ENCODE results near the gene BSX. TPM values are rescaled to one million over a fixed set of nuclear protein-coding genes. Genes with fewer than 3 reads are reported as not detected.

Gene BSX
- total and polyA plus RNA-seq, 5 donors, result not detected

- Histone ChIP-seq H3K9me3 (ENCODE audit: control insufficient read depth, low read length) (no peaks in the 10 kb centered on the region), H3K27me3 (ENCODE audit: control insufficient read depth, insufficient read depth) (no peaks in the 10 kb centered on the region), H3K27ac (ENCODE audit: low read length) (no peak overlapping the region), H3K4me3 (ENCODE audit: low read length) (peak overlapping the region; percentile 60), H3K4me1 (ENCODE audit: control insufficient read depth, insufficient read depth, low read length) (no peaks in the 10 kb centered on the region)
- 10% methylated on average over 26 of the region's 26 CpGs for WGBS
- ATAC-seq (no peak), DNase-seq (no peak)
- intact Hi-C loops (cut with DNase I), result no loop called here
Observed at GRCh38 chr11:122983438-122984185, 2.0 kb upstream of the BSX start.

DNA sequence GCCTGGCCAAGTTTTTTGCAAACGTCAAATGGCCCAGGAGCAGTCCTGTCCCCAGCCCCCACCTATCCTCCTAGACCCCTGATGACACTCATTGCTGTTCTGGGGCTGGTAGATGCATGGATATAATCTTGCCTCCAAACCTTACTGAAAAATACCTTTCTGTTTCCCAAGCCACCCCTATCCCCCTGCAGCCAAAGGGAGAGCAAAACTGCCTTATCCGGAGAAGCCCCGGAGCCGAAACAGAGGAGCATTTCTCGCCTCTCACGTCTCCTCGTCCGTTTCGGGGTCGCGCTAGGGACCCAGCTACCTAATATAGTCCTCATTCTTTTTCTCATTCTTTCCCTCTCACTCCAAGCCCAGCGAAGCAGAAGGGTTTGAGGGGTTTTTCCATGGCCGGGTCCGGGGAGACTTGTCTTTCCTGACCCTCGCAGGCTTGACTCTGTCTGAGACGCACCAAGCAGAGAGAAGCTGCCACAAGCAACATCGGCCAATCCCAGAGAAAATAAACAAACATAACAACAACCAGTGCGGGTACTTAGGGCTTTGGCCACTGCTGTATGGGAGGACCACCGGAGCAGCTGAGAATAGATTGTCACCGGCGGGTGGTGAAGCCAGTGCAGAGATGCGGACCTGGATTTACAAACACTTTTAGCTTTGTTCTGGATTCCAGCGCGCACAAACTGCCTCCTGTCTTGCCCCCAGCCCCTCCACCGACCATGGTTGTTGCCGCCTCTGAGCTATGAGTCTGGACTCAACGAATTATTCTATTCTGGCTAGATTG lies 1.6 kb downstream of the BSX start:
- no peaks in the 10 kb centered on the region for H3K27me3 ChIP-seq (ENCODE audit: control insufficient read depth, insufficient read depth)
- DNase-seq (no peak), ATAC-seq (no peak)
- intact Hi-C loops (cut with DNase I), result no loop called here
- WGBS, result 4% methylated on average over 27 of the region's 27 CpGs
- no peak overlapping the region for H3K27ac ChIP-seq (ENCODE audit: low read length)
- H3K4me3 ChIP-seq (ENCODE audit: low read length), result no peak overlapping the region
- H3K4me1 ChIP-seq (ENCODE audit: control insufficient read depth, insufficient read depth, low read length), result peaks cover 1% of the 10 kb centered on the region
- H3K9me3 ChIP-seq (ENCODE audit: control insufficient read depth, low read length), result no peaks in the 10 kb centered on the region

DNA sequence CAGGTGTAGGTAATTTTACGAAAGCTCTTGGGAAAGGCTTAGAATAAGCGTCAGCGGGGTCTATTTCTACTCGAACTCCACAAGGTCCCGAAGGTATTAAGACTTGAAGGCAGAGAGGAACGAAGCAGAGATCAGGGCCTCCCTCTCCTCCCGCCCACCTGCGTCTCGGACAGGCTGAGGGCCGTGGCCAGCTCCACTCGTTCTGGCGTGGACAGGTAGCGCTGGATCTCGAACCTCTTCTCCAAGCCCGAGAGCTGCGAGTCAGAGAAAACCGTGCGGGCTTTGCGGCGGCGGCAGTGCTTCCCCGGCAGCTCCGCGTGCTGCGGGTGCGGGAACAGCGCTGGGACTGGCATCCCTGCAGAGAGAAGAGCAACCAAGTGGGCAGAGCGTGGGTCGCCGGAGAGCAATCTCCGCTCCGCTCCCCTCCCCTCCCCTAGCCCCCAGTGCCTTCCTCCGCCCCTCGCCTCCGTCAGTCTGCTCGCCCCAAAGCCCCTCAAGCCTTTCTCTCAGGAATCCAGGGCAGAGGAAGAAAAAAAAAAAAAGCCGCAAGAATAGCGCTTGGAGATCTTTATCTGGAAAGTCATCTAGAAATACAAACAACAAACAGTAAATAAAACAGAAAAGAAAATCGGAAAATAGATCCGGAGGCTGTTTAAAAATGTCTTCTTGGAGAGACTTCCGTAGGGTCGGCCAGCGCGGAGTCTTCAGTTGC lies 2.4 kb downstream of the BSX start:
- no peaks in the 10 kb centered on the region for H3K9me3 ChIP-seq (ENCODE audit: control insufficient read depth, low read length)
- H3K27ac ChIP-seq (ENCODE audit: low read length), result no peak overlapping the region
- no peak for ATAC-seq
- peaks cover 1% of the 10 kb centered on the region for H3K4me1 ChIP-seq (ENCODE audit: control insufficient read depth, insufficient read depth, low read length)
- intact Hi-C loops (cut with DNase I), result no loop called here
- H3K4me3 ChIP-seq (ENCODE audit: low read length), result no peak overlapping the region
- DNase-seq, result no peak
- H3K27me3 ChIP-seq (ENCODE audit: control insufficient read depth, insufficient read depth), result peaks cover 2% of the 10 kb centered on the region
- 5% methylated on average over 44 of the region's 44 CpGs for WGBS

- peaks cover 2% of the 10 kb centered on the region for H3K27me3 ChIP-seq (ENCODE audit: control insufficient read depth, insufficient read depth)
- 14% methylated on average over 7 of the region's 7 CpGs for WGBS
- H3K9me3 ChIP-seq (ENCODE audit: control insufficient read depth, low read length), result no peaks in the 10 kb centered on the region
- peaks cover 1% of the 10 kb centered on the region for H3K4me1 ChIP-seq (ENCODE audit: control insufficient read depth, insufficient read depth, low read length)
- no peak for ATAC-seq
- intact Hi-C loops (cut with DNase I), result no loop called here
- no peak for DNase-seq
- no peak overlapping the region for H3K4me3 ChIP-seq (ENCODE audit: low read length)
- H3K27ac ChIP-seq (ENCODE audit: low read length), result no peak overlapping the region
Observed at GRCh38 chr11:122978299-122978620, 3.4 kb downstream of the BSX start.

- peak in 1 of 2 donors; percentile 44 for ATAC-seq
- DNase-seq, result peak in 1 of 3 donors; percentile 37
- peaks cover 1% of the 10 kb centered on the region for H3K4me1 ChIP-seq (ENCODE audit: control insufficient read depth, insufficient read depth, low read length)
- intact Hi-C loops (cut with DNase I), result no loop called here
- H3K27ac ChIP-seq (ENCODE audit: low read length), result no peak overlapping the region
- H3K4me3 ChIP-seq (ENCODE audit: low read length), result peak overlapping the region; percentile 5
- H3K27me3 ChIP-seq (ENCODE audit: control insufficient read depth, insufficient read depth), result peaks cover 2% of the 10 kb centered on the region
- 4% methylated on average over 50 of the region's 50 CpGs for WGBS
- H3K9me3 ChIP-seq (ENCODE audit: control insufficient read depth, low read length), result no peaks in the 10 kb centered on the region
Observed at GRCh38 chr11:122977470-122978298, 4.0 kb downstream of the BSX start.

DNA sequence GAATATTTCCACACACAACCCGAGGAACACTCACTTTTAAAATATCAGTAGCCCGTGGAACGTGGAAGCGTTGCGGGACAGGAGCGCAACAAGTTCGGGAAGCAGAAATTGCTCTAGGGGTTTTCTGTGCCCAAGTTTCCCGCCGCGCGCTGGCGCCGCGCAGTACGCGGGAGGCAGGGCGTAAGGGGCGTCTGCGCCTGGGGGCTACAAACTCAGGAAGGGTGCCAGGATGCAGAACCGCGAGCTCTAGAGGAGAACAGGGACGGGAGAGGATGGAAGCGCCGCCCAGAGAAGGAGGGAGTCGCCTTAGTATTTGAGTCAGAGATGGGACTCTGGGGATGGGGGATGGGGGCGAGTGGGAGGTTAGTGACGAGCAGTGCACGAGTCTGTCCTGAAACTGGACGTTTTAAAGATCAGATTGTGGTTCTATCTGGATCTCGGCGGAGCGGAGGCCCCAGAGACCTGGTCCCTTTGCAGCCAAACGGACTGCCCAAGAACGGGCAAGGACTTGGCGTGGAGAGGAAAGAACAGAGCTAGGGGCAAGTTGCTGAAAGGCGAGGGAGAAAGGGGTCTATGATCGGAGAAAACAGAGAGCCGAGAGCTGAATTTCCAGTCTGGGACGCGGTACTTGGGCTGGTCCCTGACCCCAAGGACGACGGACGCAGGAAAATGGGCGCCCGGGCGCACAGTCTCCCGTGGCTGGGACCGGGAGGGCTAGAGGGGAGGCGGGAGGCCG lies 4.7 kb downstream of the BSX start:
- H3K4me3 ChIP-seq (ENCODE audit: low read length), result peak overlapping the region; percentile 5
- WGBS, result 2% methylated on average over 50 of the region's 50 CpGs
- H3K4me1 ChIP-seq (ENCODE audit: control insufficient read depth, insufficient read depth, low read length), result peaks cover 1% of the 10 kb centered on the region
- peak in 1 of 2 donors; percentile 27 for ATAC-seq
- H3K9me3 ChIP-seq (ENCODE audit: control insufficient read depth, low read length), result no peaks in the 10 kb centered on the region
- H3K27me3 ChIP-seq (ENCODE audit: control insufficient read depth, insufficient read depth), result peaks cover 2% of the 10 kb centered on the region
- H3K27ac ChIP-seq (ENCODE audit: low read length), result no peak overlapping the region
- intact Hi-C loops (cut with DNase I), result no loop called here
- DNase-seq, result no peak

DNA sequence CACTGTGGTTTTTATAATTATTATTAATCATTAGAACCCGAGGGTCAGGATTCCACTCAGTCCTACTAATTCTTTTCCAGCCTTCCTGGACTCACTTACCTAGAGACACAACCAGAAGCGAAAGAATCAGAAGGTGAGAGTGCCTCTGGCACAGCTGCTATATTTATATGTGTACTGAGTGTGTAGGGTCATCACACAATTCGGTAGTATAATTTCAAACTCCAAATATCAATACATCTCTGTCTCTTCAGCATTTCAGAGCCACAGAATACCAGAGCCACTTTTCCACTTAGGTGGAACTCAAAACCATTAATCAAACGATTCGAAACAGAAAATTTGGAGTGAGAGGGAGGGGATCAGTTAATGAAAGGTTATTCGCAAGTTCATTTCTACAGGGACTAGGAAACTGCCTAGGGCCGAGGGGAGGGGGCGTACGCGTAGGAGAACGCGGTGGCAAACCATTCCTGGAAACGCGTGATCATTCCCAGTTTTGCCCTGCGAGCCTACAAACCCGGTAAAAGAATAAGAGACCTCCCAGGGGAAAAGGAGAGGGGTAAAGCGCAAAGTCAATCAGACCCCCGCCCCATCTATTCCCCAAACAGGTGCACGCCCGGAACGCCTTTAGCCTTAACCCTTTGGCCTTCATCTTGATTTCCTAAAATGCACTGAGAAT lies 5.4 kb downstream of the BSX start:
- WGBS, result 10% methylated on average over 21 of the region's 21 CpGs
- ATAC-seq (no peak), DNase-seq (no peak)
- intact Hi-C loops (cut with DNase I), result no loop called here
- H3K4me3 ChIP-seq (ENCODE audit: low read length), result no peak overlapping the region
- peaks cover 2% of the 10 kb centered on the region for H3K27me3 ChIP-seq (ENCODE audit: control insufficient read depth, insufficient read depth)
- H3K27ac ChIP-seq (ENCODE audit: low read length), result no peak overlapping the region
- no peaks in the 10 kb centered on the region for H3K9me3 ChIP-seq (ENCODE audit: control insufficient read depth, low read length)
- peaks cover 1% of the 10 kb centered on the region for H3K4me1 ChIP-seq (ENCODE audit: control insufficient read depth, insufficient read depth, low read length)

DNA sequence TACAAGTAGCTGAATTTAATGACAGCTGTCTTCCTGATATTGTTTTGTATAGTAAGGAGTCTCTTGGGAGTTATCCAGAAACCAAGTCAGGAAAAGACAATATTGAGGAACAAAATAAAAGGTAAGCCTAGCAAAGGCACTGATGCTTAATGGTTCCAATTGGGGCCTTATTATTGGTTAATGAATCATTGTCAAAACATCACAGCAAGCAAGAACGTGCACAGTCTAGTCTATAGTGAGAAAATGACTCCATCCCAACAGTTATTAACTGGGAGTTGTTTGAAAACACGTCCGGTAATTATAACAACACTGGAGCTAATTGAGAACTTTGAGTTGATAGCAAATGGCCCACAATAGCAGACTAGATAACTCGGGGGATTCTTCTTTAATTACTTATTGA lies 17.7 kb downstream of the BSX start:
- no peaks in the 10 kb centered on the region for H3K27me3 ChIP-seq (ENCODE audit: control insufficient read depth, insufficient read depth)
- DNase-seq (no peak), ATAC-seq (no peak)
- no peaks in the 10 kb centered on the region for H3K4me1 ChIP-seq (ENCODE audit: control insufficient read depth, insufficient read depth, low read length)
- H3K9me3 ChIP-seq (ENCODE audit: control insufficient read depth, low read length), result no peaks in the 10 kb centered on the region
- H3K4me3 ChIP-seq (ENCODE audit: low read length), result no peak overlapping the region
- 66% methylated on average over 4 of the region's 4 CpGs for WGBS
- no peak overlapping the region for H3K27ac ChIP-seq (ENCODE audit: low read length)
- intact Hi-C loops (cut with DNase I), result no loop called here

GRCh38 chr11:122954455-122954854 lies 27.2 kb downstream of the BSX start:
- no peak for DNase-seq

GRCh38 chr11:122951211-122951610 lies 30.4 kb downstream of the BSX start:
- no peak overlapping the region for H3K27ac ChIP-seq (ENCODE audit: low read length)
- H3K4me1 ChIP-seq (ENCODE audit: control insufficient read depth, insufficient read depth, low read length), result no peaks in the 10 kb centered on the region
- intact Hi-C loops (cut with DNase I), result no loop called here
- no peaks in the 10 kb centered on the region for H3K9me3 ChIP-seq (ENCODE audit: control insufficient read depth, low read length)
- no peak for DNase-seq
- no peak for ATAC-seq
- no peak overlapping the region for H3K4me3 ChIP-seq (ENCODE audit: low read length)
- 61% methylated on average over 2 of the region's 2 CpGs for WGBS
- H3K27me3 ChIP-seq (ENCODE audit: control insufficient read depth, insufficient read depth), result no peaks in the 10 kb centered on the region

More at GRCh38 chr11:122954455-122954854, 27.2 kb downstream of the BSX start:
- ATAC-seq, result no peak
- no peaks in the 10 kb centered on the region for H3K9me3 ChIP-seq (ENCODE audit: control insufficient read depth, low read length)
- intact Hi-C loops (cut with DNase I), result no loop called here
- no peaks in the 10 kb centered on the region for H3K27me3 ChIP-seq (ENCODE audit: control insufficient read depth, insufficient read depth)
- WGBS, result 91% methylated on average over 4 of the region's 4 CpGs
- H3K27ac ChIP-seq (ENCODE audit: low read length), result no peak overlapping the region
- no peak overlapping the region for H3K4me3 ChIP-seq (ENCODE audit: low read length)
- no peaks in the 10 kb centered on the region for H3K4me1 ChIP-seq (ENCODE audit: control insufficient read depth, insufficient read depth, low read length)

Measured in right cardiac atrium (tissue), 5 donors.